HEK293 (cell line): ENCODE measurements around the gene PARD3B.
A peak's percentile ranks its signal among the peaks of the same experiment; 100 is the strongest.

Experiments
- CTCF ChIA-PET: fragments of 350-600 bp; formaldehyde crosslinking; extraction: SDS; loops from one replicate; lab custom pipeline; 2021; ENCODE audit warnings: antibody characterized with exemption; lab: Yijun Ruan, JAX
- POLR2A ChIA-PET: fragments of 300-600 bp; formaldehyde crosslinking; extraction: SDS; loops from one replicate; lab custom pipeline; 2020; ENCODE audit warnings: antibody characterized with exemption, inconsistent platforms; lab: Yijun Ruan, JAX
- H3K27ac ChIP-seq: fragments of 200-500 bp; sonication (Bioruptor generic); 2 replicates; pipeline ENCODE4 v1.5.1; 2014; ENCODE audit warnings: low read depth, low read length, control low read depth, inconsistent platforms; ENCODE audit errors: extremely low read depth
- H3K36me3 ChIP-seq, 2 experiments: fragments of 200-500 bp in 1 of 2; sonication (Bioruptor generic) in 1 of 2; 1 replicate in 1 of 2; 2 replicates in 1 of 2; pipeline ENCODE4 v1.5.1; 2014 to 2017; ENCODE audit warnings: inconsistent platforms in 2 of 2, low read length in 2 of 2; ENCODE audit not compliant: control insufficient read depth in 2 of 2, insufficient read depth in 1 of 2
- H3K4me1 ChIP-seq: fragments of 200-500 bp; sonication (Bioruptor generic); 2 replicates; pipeline ENCODE4 v1.5.1; 2014; ENCODE audit warnings: mild to moderate bottlenecking, low read length, inconsistent platforms; ENCODE audit not compliant: control insufficient read depth, insufficient read depth
- H3K4me3 ChIP-seq: 2 replicates; pipeline ENCODE4 v1.5.1; 2011; ENCODE audit warnings: low read depth, mild to moderate bottlenecking, control low read depth, low read length, moderate library complexity
- H3K9me3 ChIP-seq: fragments of 200-500 bp; sonication (Bioruptor generic); 2 replicates; pipeline ENCODE4 v1.5.1; 2014; ENCODE audit warnings: low read depth, low read length, inconsistent platforms; ENCODE audit not compliant: control insufficient read depth, insufficient read depth
- GFI1B ChIP-seq: fragments of 450-650 bp; formaldehyde crosslinking; IDR thresholded peaks from 2 replicates; pipeline ENCODE4 v1.5.1; 2016; ENCODE audit warnings: missing biosample characterization, missing genetic modification characterization
- GLIS2 ChIP-seq: fragments of 450-650 bp; formaldehyde crosslinking; IDR thresholded peaks from 2 replicates; pipeline ENCODE4 v1.5.1; 2016; ENCODE audit warnings: missing biosample characterization, missing genetic modification characterization
- SP7 ChIP-seq: fragments of 450-650 bp; formaldehyde crosslinking; IDR thresholded peaks from 2 replicates; pipeline ENCODE4 v1.5.1; 2016; ENCODE audit warnings: missing biosample characterization, missing genetic modification characterization
- TRIM28 ChIP-seq: IDR thresholded peaks from 2 replicates; pipeline ENCODE4 v1.6.1; 2011; ENCODE audit warnings: low read length, control low read depth, borderline replicate concordance
- ZBTB20 ChIP-seq: fragments of 450-650 bp; formaldehyde crosslinking; IDR thresholded peaks from 2 replicates; pipeline ENCODE4 v1.5.1; 2016; ENCODE audit warnings: missing biosample characterization, missing genetic modification characterization
- ZBTB7A ChIP-seq: fragments of 450-650 bp; formaldehyde crosslinking; IDR thresholded peaks from 2 replicates; pipeline ENCODE4 v1.5.1; 2016; ENCODE audit warnings: low read depth, missing biosample characterization, missing genetic modification characterization
- ZFP3 ChIP-seq: fragments of 450-650 bp; formaldehyde crosslinking; IDR thresholded peaks from 2 replicates; pipeline ENCODE4 v1.5.1; 2016; ENCODE audit warnings: low read depth, missing biosample characterization, missing genetic modification characterization
- ZNF19 ChIP-seq: fragments of 450-650 bp; formaldehyde crosslinking; IDR thresholded peaks from 2 replicates; pipeline ENCODE4; 2016; ENCODE audit warnings: missing biosample characterization, missing genetic modification characterization, low read depth
- ZNF221 ChIP-seq: fragments of 450-650 bp; formaldehyde crosslinking; IDR thresholded peaks from 2 replicates; pipeline ENCODE4 v1.5.1; 2017; ENCODE audit warnings: missing biosample characterization, missing genetic modification characterization, borderline replicate concordance
- ZNF239 ChIP-seq: fragments of 450-650 bp; formaldehyde crosslinking; IDR thresholded peaks from 2 replicates; pipeline ENCODE4 v1.5.1; 2016; ENCODE audit warnings: missing biosample characterization, missing genetic modification characterization
- ZNF311 ChIP-seq: fragments of 450-650 bp; formaldehyde crosslinking; IDR thresholded peaks from 2 replicates; pipeline ENCODE4 v1.5.1; 2017; ENCODE audit warnings: missing biosample characterization, missing genetic modification characterization, borderline replicate concordance
- ZNF354C ChIP-seq: fragments of 450-650 bp; formaldehyde crosslinking; IDR thresholded peaks from 2 replicates; pipeline ENCODE4 v1.5.1; 2016; ENCODE audit warnings: missing biosample characterization, missing genetic modification characterization, low read depth, borderline replicate concordance
- ZNF366 ChIP-seq: fragments of 450-650 bp; formaldehyde crosslinking; conservative IDR thresholded peaks from 2 replicates; pipeline ENCODE4 v1.5.1; 2016; ENCODE audit warnings: missing biosample characterization, missing genetic modification characterization
- ZNF548 ChIP-seq: fragments of 450-650 bp; formaldehyde crosslinking; IDR thresholded peaks from 2 replicates; pipeline ENCODE4 v1.5.1; 2016; ENCODE audit warnings: missing biosample characterization, missing genetic modification characterization
- ZNF623 ChIP-seq: fragments of 450-650 bp; formaldehyde crosslinking; IDR thresholded peaks from 2 replicates; pipeline ENCODE4 v1.5.1; 2016; ENCODE audit warnings: missing biosample characterization, missing genetic modification characterization
- ZNF658 ChIP-seq: fragments of 450-650 bp; formaldehyde crosslinking; IDR thresholded peaks from 2 replicates; pipeline ENCODE4; 2016; ENCODE audit warnings: missing biosample characterization, missing genetic modification characterization
- TF ChIP-seq, protein P1 (sequence below): sonication (generic); formaldehyde crosslinking; IDR thresholded peaks from 2 replicates; pipeline ENCODE4 v1.8.1; 2022; ENCODE audit warnings: mild to moderate bottlenecking, moderate library complexity, missing genetic modification reagents
- TF ChIP-seq, protein P2 (sequence below): fragments of 450-650 bp; formaldehyde crosslinking; IDR thresholded peaks from 2 replicates; pipeline ENCODE4 v1.5.1; 2016; ENCODE audit warnings: missing biosample characterization, missing genetic modification characterization
- TF ChIP-seq, protein P3 (sequence below): fragments of 450-650 bp; formaldehyde crosslinking; IDR thresholded peaks from 2 replicates; pipeline ENCODE4 v1.5.1; 2016; ENCODE audit warnings: missing biosample characterization, missing genetic modification characterization
- TF ChIP-seq, protein P4 (sequence below): fragments of 450-650 bp; formaldehyde crosslinking; IDR thresholded peaks from 2 replicates; pipeline ENCODE4 v1.5.1; 2017; ENCODE audit warnings: missing biosample characterization, missing genetic modification characterization
- TF ChIP-seq, protein P5 (sequence below): fragments of 450-650 bp; formaldehyde crosslinking; IDR thresholded peaks from 2 replicates; pipeline ENCODE4 v1.5.1; 2016; ENCODE audit warnings: missing biosample characterization, missing genetic modification characterization

The PARD3B gene

DNA sequence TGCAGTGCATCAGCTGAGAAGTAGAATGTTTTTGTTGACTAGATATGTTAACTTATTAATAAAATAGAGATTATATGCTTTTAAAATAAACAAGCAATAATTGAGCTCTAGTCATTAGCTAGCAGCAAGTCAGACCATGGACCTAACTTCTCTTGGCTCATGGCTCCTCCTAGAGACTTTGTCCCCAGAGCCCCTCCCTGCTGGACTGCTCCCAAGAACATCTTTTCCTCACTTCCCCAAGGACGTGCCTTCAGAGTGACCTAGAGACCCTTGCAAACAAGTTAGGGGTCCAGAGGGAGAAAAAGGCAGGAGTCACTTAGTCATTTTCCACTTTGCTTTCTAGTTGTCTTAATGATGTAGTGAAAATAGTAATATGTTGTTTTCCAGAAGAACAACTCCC lies 824.5 kb downstream of the PARD3B start (continued):
- no peak for TF ChIP-seq ZNF366

DNA sequence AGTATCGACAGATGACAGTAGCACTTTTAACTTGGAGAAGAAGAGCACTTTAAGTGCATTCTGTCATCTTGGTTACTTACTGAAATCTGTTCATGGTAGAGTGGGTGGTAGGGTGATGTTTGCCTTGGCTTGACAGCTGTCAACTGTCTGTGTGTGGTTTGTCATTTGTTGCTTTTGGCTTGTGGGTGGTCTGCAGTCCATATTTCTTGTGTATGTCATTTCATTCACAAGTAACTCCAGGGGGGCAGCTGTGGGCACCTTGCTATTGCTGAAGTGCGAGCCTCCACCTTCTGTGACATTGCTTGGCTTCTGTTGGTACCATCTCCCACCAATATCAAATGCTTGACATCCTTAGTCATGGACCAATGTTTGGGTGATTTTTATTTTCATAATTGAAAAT lies 825.5 kb downstream of the PARD3B start:
- no peaks in the 10 kb centered on the region for H3K4me1 ChIP-seq
- TF ChIP-seq ZNF311 (tag by site-specific recombination) = no peak
- TF ChIP-seq ZNF221 (tag by site-specific recombination) = no peak
- no peak for TF ChIP-seq GLIS2 (tag by site-specific recombination)
- TF ChIP-seq, protein P1, sequence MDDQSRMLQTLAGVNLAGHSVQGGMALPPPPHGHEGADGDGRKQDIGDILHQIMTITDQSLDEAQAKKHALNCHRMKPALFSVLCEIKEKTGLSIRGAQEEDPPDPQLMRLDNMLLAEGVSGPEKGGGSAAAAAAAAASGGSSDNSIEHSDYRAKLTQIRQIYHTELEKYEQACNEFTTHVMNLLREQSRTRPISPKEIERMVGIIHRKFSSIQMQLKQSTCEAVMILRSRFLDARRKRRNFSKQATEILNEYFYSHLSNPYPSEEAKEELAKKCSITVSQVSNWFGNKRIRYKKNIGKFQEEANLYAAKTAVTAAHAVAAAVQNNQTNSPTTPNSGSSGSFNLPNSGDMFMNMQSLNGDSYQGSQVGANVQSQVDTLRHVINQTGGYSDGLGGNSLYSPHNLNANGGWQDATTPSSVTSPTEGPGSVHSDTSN (CRISPR knock-in tag) = no peak
- no peak for TF ChIP-seq ZBTB7A
- no peak for TF ChIP-seq ZNF354C (tag by site-specific recombination)
- no peak for TF ChIP-seq ZFP3 (tag by site-specific recombination)
- no peak for TF ChIP-seq SP7 (tag by site-specific recombination)
- TF ChIP-seq, protein P2, sequence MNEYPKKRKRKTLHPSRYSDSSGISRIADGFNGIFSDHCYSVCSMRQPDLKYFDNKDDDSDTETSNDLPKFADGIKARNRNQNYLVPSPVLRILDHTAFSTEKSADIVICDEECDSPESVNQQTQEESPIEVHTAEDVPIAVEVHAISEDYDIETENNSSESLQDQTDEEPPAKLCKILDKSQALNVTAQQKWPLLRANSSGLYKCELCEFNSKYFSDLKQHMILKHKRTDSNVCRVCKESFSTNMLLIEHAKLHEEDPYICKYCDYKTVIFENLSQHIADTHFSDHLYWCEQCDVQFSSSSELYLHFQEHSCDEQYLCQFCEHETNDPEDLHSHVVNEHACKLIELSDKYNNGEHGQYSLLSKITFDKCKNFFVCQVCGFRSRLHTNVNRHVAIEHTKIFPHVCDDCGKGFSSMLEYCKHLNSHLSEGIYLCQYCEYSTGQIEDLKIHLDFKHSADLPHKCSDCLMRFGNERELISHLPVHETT (tag by site-specific recombination) = no peak
- no peak for TF ChIP-seq ZNF19 (tag by site-specific recombination)
- no peak for TF ChIP-seq ZNF239
- TF ChIP-seq, protein P3, sequence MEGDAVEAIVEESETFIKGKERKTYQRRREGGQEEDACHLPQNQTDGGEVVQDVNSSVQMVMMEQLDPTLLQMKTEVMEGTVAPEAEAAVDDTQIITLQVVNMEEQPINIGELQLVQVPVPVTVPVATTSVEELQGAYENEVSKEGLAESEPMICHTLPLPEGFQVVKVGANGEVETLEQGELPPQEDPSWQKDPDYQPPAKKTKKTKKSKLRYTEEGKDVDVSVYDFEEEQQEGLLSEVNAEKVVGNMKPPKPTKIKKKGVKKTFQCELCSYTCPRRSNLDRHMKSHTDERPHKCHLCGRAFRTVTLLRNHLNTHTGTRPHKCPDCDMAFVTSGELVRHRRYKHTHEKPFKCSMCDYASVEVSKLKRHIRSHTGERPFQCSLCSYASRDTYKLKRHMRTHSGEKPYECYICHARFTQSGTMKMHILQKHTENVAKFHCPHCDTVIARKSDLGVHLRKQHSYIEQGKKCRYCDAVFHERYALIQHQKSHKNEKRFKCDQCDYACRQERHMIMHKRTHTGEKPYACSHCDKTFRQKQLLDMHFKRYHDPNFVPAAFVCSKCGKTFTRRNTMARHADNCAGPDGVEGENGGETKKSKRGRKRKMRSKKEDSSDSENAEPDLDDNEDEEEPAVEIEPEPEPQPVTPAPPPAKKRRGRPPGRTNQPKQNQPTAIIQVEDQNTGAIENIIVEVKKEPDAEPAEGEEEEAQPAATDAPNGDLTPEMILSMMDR = no peak
- TF ChIP-seq ZNF658 (tag by site-specific recombination) = no peak
- no peak for TF ChIP-seq ZBTB20 (tag by site-specific recombination)
- TF ChIP-seq, protein P4, sequence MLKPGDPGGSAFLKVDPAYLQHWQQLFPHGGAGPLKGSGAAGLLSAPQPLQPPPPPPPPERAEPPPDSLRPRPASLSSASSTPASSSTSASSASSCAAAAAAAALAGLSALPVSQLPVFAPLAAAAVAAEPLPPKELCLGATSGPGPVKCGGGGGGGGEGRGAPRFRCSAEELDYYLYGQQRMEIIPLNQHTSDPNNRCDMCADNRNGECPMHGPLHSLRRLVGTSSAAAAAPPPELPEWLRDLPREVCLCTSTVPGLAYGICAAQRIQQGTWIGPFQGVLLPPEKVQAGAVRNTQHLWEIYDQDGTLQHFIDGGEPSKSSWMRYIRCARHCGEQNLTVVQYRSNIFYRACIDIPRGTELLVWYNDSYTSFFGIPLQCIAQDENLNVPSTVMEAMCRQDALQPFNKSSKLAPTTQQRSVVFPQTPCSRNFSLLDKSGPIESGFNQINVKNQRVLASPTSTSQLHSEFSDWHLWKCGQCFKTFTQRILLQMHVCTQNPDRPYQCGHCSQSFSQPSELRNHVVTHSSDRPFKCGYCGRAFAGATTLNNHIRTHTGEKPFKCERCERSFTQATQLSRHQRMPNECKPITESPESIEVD (tag by site-specific recombination) = no peak
- H3K27ac ChIP-seq = no peak overlapping the region
- ChIA-PET CTCF (no interaction called here), POLR2A (no interaction called here)
- no peaks in the 10 kb centered on the region for H3K9me3 ChIP-seq
- H3K36me3 ChIP-seq = no peaks in the 10 kb centered on the region
- H3K4me3 ChIP-seq = no peak overlapping the region

DNA sequence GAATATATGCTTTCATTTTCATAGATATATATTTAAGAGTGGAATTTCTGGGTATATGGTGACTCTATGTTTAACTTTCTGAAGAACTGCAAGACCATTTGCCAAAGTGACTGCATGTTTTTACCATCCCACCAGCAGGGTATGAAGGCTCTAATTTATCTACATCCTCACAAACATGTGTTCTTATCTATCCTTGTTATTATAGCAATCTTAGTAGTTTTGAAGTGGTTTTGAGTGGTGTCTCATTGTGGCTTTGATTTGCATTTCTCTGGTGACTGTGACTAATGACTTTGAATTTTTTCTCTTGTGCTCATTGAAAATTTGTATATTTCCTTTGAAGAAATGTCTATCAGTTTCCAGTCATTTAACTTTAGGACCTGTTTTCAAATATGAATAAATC lies 826.9 kb downstream of the PARD3B start:
- Histone ChIP-seq H3K4me3 (no peak overlapping the region), H3K9me3 (no peaks in the 10 kb centered on the region), H3K4me1 (no peaks in the 10 kb centered on the region), H3K27ac (no peak overlapping the region), H3K36me3 (no peaks in the 10 kb centered on the region)
- POLR2A ChIA-PET = no interaction called here
- TF ChIP-seq GFI1B (tag by site-specific recombination) (0 out of 2 replicates have a peak, but pooled peaks have one; percentile 40), ZNF623 (tag by site-specific recombination) (no peak), TRIM28 (no peak), SP7 (tag by site-specific recombination) (0 out of 2 replicates have a peak, but pooled peaks have one; percentile 13), ZNF548 (no peak)
- TF ChIP-seq, protein P5, sequence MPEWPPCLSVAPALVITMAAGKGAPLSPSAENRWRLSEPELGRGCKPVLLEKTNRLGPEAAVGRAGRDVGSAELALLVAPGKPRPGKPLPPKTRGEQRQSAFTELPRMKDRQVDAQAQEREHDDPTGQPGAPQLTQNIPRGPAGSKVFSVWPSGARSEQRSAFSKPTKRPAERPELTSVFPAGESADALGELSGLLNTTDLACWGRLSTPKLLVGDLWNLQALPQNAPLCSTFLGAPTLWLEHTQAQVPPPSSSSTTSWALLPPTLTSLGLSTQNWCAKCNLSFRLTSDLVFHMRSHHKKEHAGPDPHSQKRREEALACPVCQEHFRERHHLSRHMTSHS (tag by site-specific recombination) = no peak
- TF ChIP-seq, protein P4 (tag by site-specific recombination) = peak; percentile 34; the same call in 1 of the 2 replicates
- CTCF ChIA-PET = interaction anchor here (0.7 kb wide), 1 partner anchor 150 kb away, joined by 3 read pairs; no protein-coding TSS in a partner anchor
